ENCODE measurements around the gene BTG1. TPM values are rescaled to one million over a fixed set of nuclear protein-coding genes. Genes with fewer than 3 reads are reported as not detected.
A peak's percentile ranks its signal among the peaks of the same experiment; 100 is the strongest.

The BTG1 gene
- total and polyA plus RNA-seq, 2 experiments from 2014 or later: 15.5 to 36.2 TPM

GRCh38 chr12:92138144-92138543 is 7.5 kb downstream of the BTG1 start (continued):
- TF ChIP-seq ETS1 (IDR thresholded peaks at IDR 0.05) (no peak), POLR2AphosphoS5 (IDR thresholded peaks at IDR 0.05; ENCODE audit: low read depth) (no peak), CTCF (conservative IDR thresholded peaks at IDR 0.05; ENCODE audit: low read depth in 2 of 2) (no peak), EZH2phosphoT487 (IDR thresholded peaks at IDR 0.05; ENCODE audit: unreplicated experiment) (no peak), NANOG (IDR thresholded peaks at IDR 0.05; ENCODE audit: borderline replicate concordance) (no peak), ZNF331 (CRISPR knock-in tag; IDR thresholded peaks at IDR 0.05; ENCODE audit: low read depth) (no peak)

GRCh38 chr12:92136965-92137721 is 8.5 kb downstream of the BTG1 start:
- no peaks in the 10 kb centered on the region for H3K27me3 Mint-ChIP-seq (ENCODE audit: insufficient read depth, low read depth, poor library complexity)
- H3K9me2 ChIP-seq (ENCODE audit: insufficient read depth): no peaks in the 10 kb centered on the region
- H3K9me3 Mint-ChIP-seq: no peaks in the 10 kb centered on the region
- H3K4me1 Mint-ChIP-seq: peaks cover 80% of the 10 kb centered on the region
- peak overlapping the region; percentile 9 for H3K4me3 ChIP-seq
- no peaks in the 10 kb centered on the region for H3K36me3 ChIP-seq (ENCODE audit: insufficient read depth)
- peaks cover 100% of the 10 kb centered on the region for H3K79me2 ChIP-seq (replicated peaks; ENCODE audit: insufficient read depth)
- H3K4me1 ChIP-seq (ENCODE audit: insufficient read depth): peaks cover 73% of the 10 kb centered on the region
- no peak overlapping the region for H2AFZ ChIP-seq
- DNase-seq (ENCODE audit: low spot score) (peak; percentile 48), ATAC-seq (peak; percentile 65)
- peaks cover 9% of the 10 kb centered on the region; the same call in 1 of the 2 replicates for H4K20me1 ChIP-seq (replicated peaks; ENCODE audit: insufficient read depth)
- H3K27ac ChIP-seq (ENCODE audit: low read depth): peak overlapping the region; percentile 30; the same call in 1 of the 2 replicates
- H3K4me3 Mint-ChIP-seq: peak overlapping the region; percentile 30
- H3K36me3 Mint-ChIP-seq (ENCODE audit: low read depth): peaks cover 9% of the 10 kb centered on the region; the same call in 2 of the 3 replicates
- H3F3A ChIP-seq (replicated peaks; ENCODE audit: low read depth): no peaks in the 10 kb centered on the region
- no peaks in the 10 kb centered on the region for H3K27me3 ChIP-seq (ENCODE audit: insufficient read depth)
- TF ChIP-seq CREB1 (CRISPR knock-in tag; IDR thresholded peaks at IDR 0.05; ENCODE audit: low read depth) (no peak), ZNF331 (CRISPR knock-in tag; IDR thresholded peaks at IDR 0.05; ENCODE audit: low read depth) (no peak), ZNF462 (CRISPR knock-in tag; IDR thresholded peaks at IDR 0.05) (0 out of 2 replicates have a peak, but pooled peaks have one; percentile 35), CTCF (conservative IDR thresholded peaks at IDR 0.05; ENCODE audit: low read depth in 2 of 2) (no peak)
- peak overlapping the region; percentile 72 for H3K27ac Mint-ChIP-seq
- peak overlapping the region; percentile 89 for H3K4me2 ChIP-seq

All from GM23338 (cell line).